ENCODE results near the gene COL8A1.

Gene COL8A1

DNA sequence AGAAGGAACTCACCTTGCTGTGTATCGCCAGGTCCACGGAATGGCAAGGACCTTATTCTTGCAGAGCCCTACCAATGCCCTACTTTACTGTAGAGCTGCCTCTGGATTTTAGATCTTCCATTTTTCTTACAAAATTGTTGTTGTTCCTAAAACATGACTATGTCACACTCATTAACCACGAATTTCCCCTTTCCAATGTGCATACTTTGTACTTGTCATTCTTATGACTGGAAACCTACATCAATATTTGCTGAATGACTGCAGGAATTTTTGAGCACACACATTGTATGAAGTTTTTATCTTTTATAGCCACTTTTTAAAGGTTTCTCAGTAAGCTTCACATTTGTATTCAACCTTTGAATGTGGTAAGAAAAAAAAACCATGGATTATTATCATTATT, 143.4 kb downstream of the COL8A1 start:
- in situ Hi-C loops (cut with MboI; ENCODE audit: low sequenced_read_pairs): no loop called here

DNA sequence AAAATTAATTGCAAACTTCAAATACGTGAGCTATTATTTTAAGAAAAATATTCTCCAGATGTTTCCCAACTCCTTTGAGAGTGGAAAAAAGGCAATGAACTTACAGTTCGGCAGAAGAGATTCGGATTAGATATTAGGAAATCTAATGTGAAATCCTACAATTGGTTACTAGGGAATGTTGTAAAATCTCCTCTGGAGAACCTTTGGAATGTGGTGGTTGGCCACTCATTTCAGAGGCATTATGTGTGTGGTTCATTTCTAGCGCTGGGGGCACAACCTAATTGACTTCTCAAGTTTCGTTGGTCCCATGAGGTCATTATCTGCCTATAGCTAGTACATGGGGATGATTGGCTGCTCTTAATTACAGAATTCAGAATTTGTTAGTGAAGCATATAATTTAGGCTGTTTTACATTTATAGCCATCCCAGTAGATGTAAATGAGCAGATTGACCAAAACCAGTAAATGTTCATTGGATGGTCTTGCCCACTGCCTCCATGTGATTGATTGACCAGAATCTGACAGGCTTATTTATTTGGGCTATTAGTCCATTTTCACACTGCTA, 144.7 kb downstream of the COL8A1 start:
- in situ Hi-C loops (cut with MboI; ENCODE audit: low sequenced_read_pairs): no loop called here

DNA sequence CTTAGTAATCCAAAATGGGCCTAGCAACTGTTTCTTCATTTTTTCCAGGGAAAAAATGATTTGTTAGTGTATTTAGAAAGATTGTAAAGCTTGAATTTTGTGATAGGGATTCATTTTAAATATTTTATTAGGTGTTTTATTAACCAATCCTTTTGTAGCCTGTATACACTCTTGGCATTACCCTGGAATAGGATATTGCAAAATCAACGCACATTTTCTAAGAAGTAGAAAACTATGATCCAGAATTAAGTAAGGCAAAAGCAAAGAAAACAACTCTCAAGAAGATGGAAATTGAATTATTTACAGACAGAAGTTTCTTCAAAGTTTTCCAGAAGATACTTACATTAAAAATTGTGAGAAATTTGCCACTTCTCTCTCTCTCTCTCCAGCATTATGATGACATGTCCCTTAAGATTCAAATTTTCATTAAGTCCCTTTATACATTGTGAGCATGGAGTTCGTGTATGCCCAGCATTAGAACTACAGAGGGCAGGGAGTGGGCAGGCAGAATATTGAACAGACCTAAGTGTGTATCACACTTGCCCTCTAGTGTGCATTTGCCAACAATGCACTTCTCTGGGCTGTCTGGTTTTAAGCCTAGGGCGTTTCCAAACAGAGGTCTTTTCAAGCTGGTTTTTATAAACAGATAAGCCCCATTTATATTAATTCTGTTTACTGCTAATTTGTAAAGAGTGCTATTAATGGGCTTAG, 150.8 kb downstream of the COL8A1 start:
- in situ Hi-C loops (cut with MboI; ENCODE audit: low sequenced_read_pairs): no loop called here

DNA sequence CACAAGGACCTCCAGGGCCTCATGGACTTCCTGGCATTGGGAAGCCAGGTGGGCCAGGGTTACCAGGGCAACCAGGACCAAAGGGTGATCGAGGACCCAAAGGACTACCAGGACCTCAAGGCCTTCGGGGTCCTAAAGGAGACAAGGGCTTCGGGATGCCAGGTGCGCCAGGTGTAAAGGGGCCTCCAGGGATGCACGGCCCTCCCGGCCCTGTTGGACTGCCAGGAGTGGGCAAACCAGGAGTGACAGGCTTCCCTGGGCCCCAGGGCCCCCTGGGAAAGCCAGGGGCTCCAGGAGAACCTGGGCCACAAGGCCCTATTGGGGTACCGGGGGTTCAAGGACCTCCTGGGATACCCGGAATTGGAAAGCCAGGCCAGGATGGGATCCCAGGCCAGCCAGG, 156.1 kb downstream of the COL8A1 start:
- in situ Hi-C loops (cut with MboI; ENCODE audit: low sequenced_read_pairs): no loop called here

DNA sequence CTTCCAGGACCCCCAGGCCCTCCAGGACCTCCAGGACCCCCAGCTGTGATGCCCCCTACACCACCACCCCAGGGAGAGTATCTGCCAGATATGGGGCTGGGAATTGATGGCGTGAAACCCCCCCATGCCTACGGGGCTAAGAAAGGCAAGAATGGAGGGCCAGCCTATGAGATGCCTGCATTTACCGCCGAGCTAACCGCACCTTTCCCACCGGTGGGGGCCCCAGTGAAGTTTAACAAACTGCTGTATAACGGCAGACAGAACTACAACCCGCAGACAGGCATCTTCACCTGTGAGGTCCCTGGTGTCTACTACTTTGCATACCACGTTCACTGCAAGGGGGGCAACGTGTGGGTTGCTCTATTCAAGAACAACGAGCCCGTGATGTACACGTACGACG, 157.2 kb downstream of the COL8A1 start:
- in situ Hi-C loops (cut with MboI; ENCODE audit: low sequenced_read_pairs): no loop called here

DNA sequence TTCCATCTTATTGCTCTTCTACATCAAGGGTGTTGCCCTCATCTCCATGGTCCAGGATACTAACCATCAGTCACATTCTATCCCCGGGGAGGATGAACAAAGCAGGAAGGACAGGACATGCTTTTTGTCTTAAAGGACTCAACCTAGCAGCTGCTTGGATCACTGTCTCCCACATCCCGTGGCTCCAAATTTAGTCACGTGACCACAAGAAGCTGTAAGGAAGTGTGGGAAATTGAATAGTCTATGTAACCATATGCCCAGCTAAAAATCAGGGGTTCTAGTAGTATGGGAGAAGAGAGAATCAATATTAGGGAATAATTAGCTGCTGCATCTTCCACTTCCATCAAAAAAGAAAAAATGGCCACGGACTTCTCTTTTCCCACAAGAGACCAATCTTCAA, 161.0 kb downstream of the COL8A1 start:
- in situ Hi-C loops (cut with MboI; ENCODE audit: low sequenced_read_pairs): no loop called here

DNA sequence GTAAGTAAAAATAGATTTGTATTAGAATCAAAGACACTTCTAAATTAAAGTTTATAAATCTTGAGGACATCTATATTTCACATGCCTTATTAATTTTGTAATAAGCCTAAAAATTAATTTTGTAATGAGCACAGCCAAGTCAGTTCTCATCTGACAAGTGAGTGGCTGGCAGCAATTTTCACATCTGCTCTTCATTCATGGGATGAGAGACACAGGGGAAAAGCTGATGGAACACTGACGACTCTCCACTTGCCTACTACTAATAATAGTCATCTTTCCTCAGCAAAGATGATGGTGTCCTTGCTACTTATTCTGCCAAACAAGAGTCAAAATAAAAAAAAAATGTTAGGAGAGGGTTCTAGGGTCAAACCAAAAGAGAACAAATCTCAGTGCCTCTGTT, 164.9 kb downstream of the COL8A1 start:
- in situ Hi-C loops (cut with MboI; ENCODE audit: low sequenced_read_pairs): no loop called here

DNA sequence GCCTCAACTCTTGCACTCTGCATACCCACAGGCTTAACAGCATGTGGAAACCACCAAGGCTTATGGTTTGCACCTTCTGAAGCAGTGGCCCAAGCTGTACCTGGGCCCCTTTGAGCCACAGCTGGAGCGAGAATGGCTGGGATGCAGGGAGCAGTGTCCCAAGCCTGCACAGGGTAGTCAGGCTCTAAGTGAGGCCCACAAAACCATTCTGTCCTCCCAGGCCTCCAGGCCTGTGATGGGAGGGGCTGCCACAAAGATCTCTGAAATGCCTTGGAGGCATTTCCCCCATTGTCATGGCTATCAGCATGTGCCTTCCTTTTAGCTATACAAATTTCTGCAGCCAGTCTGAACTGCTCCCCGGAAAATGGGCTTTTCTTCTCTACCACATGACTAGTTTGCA, 166.8 kb downstream of the COL8A1 start:
- in situ Hi-C loops (cut with MboI; ENCODE audit: low sequenced_read_pairs): no loop called here

DNA sequence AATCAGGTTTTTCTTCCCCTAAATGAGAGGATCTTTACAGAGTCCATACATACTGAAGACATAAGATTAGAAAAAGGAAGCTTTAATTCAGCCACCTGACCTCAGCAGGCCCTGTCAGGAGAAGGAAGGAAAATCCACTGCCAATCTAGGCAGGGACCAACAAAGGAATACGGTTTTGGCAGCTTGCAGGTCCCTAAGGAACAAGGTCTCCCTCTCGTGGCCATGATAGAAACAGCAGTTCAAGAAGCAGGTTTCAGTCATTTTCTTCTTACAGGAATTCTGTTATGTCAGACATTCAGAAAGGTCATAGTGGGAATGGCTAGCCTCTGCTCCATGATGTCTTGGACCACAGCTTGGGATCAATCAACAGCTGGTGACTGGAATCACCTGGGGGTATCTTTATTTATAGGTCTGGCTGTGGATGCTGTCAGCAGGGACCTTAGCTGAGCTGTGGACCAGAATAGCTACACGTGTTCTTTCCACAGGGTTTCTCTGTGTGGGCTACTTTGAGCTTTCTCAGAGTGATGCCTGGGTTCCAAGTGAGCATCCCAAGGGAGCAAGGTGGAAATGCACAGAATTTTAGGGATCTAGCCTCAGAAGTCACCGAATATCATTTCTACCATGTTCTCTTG, 169.9 kb downstream of the COL8A1 start:
- in situ Hi-C loops (cut with MboI; ENCODE audit: low sequenced_read_pairs): no loop called here

DNA sequence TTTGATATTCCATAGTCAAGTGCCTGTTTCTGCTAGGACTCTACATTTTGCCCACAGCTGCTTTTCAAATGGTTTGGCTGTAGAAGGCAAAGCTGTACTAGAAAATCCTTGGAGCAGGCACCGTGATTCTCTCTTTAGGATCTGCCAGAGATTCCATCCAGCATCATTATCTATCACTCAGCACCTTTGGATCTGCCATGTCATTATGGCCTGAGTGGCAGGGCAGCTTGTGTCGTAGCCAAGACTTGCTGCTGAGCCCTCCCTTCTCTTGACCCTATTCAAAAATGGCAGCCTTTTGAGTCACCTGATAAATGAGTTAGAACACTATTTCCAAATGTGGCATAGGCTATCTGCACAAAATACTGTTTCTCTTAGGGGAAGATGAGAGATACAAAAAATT, 171.2 kb downstream of the COL8A1 start:
- in situ Hi-C loops (cut with MboI; ENCODE audit: low sequenced_read_pairs): no loop called here

DNA sequence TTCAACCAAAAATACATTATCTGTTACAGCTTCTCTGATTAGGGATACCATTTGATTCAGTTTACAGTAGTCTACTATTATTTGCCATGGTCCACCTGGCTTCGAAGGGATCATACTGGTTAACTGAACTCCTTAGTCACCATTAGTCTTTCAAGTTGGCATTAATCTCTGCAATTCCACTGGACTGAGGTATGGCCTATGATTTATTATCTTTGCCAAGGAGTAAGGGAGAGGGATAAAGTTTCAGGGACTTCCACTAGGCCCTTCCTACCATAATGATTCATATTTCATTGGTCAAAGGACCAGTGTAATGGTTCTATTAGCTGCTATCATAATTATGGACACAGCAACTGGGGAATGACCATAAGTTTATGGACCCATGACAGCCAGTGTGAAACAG, 172.0 kb downstream of the COL8A1 start:
- in situ Hi-C loops (cut with MboI; ENCODE audit: low sequenced_read_pairs): no loop called here

DNA sequence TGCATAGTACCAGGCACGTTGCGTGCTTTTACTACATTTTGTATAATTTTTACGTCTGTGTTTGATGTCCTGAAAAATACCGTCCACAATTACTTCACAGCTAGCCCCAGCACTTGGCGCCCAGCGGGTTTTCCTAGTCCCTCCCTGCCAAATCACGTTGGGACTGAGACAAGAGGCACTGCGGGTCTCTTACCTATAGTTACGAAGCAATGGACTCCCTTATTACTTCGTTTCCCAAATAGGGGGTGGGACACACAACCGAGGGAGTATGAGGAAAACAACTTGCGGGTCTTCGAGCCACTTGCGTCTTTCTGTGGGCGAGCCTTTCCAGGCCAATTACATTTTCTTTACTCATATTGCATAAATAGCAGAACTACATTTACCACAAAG, 178.6 kb downstream of the COL8A1 start:
- in situ Hi-C loops (cut with MboI; ENCODE audit: low sequenced_read_pairs): no loop called here

DNA sequence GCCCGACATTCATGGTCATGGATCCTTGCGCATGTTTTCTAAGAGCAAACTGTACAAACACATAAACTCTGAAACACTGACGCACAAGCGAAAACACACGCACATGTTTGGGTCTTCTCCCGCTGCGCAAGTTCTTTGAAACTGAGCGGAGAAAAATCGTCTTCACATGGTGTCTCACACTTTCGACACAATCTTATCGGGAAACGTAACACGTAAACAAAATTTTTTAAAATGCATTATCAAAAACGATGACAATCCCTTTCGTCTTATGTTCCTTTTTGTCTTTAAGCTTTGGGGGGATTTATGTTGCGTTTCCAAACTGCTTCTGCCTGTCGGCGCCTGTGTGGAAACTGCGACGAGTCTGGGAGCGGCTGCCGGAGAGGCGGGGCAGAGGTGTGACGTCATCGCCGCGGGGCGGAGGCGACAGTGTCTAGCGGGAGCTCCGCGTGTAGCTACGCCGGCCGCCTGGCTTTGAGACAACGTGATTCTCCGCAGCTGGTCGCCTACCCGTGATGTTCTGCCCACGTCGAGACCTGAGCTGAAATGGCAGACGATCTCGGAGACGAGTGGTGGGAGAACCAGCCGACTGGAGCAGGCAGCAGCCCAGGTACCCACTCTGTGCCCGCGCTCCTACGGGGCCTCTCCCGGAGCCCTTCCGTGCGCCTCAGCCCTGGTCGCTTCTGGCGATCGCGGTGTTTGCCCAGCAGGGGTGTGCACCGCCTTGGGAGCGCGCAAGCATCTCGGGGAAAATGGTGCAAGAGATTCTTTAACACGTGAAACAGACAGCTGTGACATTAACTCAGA, 179.2 kb downstream of the COL8A1 start, which contains the start of gene CMSS1:
Gene CMSS1, plus strand, starts transcription at position 426 of the 804 bp plus-strand sequence.
- in situ Hi-C loops (cut with MboI; ENCODE audit: low sequenced_read_pairs): no loop called here

DNA sequence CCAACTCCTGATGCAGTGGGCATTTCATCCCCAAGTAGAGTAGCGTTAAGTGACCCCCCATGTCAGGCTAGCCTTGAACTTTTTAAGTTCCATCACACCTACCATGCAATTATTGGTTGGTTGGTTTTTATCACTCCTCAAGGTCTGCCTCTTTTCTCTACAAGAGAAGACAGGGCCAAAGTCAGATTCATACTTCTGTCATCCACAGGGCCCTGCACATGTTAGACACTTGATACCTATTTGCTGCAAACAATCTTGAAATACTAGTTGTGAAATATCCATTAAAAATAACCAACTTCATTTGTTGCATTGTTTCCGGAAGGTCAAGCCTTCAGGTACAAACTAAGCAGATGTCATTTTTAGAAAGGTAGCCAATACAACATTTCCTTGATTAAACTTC, 180.4 kb downstream of the COL8A1 start:
- in situ Hi-C loops (cut with MboI; ENCODE audit: low sequenced_read_pairs): no loop called here

DNA sequence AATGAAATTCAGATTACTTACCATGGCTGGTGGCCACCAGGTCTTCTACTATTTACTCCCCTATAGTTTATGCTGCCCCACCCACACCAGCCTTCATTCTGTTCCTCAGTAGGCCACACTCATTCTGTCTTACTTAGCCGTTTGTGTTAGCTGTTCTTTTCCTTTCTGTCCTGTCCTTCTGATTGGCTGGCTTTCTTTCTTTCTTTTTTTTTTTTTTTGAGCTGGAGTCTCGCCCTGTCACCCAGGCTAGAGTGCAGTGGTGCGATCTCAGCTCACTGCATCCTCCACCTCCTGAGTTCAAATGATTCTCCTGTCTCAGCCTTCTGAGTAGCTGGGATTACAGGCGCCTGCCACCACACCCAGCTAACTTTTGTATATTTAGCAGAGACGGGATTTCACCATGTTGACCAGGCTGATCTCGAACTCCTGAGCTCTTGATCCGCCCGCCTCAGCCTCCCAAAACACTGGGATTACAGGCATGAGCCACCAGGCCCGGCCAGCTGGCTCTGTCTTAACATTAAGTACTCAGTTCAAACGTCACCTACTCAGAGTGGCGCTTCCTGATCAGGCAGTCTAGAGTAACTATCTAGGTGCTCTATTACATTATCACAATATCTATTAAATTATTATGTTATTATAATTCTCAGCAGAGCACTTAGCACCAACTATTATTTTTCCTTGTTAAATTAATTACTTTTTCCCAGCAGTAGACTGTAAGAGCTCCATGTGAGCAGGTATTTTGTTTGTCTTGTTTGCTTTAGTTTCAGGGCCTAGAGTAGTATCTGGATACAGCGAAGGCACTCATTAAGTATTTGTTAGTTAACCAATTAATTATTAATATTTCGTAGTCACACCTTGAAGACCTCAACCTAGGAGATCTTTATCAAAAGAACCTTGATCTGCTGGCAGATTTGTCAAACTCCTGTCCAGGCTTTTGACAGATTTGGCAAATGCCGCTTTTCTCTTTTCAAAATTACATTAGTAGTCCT, 185.6 kb downstream of the COL8A1 start:
- in situ Hi-C loops (cut with MboI; ENCODE audit: low sequenced_read_pairs): no loop called here

DNA sequence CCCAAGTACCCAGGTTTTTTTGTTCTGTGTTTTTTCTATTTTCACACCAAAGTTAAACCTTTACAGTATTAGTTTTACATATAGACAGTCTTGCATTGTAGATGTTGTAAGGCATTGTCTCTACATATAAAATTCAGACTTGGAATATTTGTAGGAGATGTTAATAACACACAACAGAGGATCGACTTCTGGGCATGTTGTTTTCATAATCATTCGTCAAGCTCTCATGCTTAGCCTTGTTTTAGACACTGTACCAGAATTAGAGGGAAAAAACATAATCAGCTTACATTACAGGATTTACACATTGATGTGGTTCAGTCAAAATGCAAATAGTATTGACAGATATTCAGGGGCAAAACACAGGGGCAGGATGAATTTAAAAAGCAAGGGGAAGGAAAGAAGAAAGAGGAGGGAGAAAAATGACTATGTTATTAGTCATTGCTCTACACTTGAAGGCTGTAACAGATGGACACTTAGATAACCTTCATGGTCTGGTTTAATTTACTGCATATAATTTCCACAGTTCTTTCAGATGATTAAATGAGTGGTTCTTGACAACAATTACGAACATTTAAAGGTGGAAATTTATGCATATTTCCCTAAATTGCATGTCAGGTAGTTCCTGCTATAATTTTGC, 186.7 kb downstream of the COL8A1 start:
- in situ Hi-C loops (cut with MboI; ENCODE audit: low sequenced_read_pairs): loop anchor here (25.0 kb wide), 2 partner anchors 237 to 762 kb away; no protein-coding TSS in a partner anchor

DNA sequence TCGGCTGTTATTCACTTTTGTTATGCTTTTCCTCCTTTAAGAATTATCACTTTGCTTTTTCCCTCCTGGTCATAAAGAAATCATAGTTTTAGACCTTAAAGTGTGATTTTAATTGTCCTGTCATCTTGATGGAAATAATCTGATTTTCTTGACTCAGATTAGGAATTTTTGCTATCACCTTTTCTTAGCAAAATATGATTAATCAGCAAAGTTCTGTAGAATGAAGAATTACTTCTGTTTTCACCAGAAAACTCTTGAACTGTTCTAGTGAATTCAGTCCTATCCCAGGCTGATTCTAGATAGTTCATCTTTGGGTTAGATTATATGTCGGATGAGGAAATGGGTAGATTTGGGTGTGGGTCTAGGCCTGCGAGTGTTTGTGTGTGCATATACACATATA, 191.4 kb downstream of the COL8A1 start:
- in situ Hi-C loops (cut with MboI; ENCODE audit: low sequenced_read_pairs): loop anchor here (25.0 kb wide), 2 partner anchors 232 to 757 kb away; no protein-coding TSS in a partner anchor

DNA sequence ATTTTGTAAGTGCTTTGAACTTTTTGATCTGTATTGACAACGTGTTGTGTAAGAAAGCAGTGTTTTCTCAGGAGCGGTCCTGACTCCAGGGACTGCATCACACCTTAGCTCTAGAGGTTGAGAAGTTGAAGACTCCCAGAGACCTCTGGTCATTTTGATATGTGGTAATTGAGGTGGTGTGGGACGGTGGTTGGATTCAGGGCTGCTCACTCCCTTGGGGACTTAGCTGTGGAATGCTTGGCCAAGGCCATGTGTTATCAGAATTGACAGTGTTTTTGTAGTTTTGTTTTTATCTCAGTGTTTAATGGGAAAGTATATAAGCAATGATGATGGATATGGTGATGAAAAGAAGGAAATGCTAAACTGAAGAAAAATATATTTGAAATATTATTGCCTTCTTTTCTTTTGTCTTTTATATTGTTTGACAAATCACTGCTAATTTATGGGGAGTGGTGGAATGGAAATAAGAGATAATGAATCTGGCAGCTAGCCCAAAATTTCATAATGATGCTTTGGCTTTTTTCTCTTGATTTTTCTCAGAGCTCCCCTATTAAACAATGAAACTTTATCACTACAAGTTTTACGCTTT, 195.3 kb downstream of the COL8A1 start:
- in situ Hi-C loops (cut with MboI; ENCODE audit: low sequenced_read_pairs): loop anchor here (25.0 kb wide), 2 partner anchors 229 to 754 kb away; no protein-coding TSS in a partner anchor
